A549 (cell line): ENCODE measurements around the gene FBXL5.

ENCODE experiments used
- CEBPB ChIP-seq, 2 experiments: fragments of >200 bp in 1 of 2; sonication (Bioruptor Twin) in 1 of 2; formaldehyde crosslinking in 1 of 2; IDR thresholded peaks; 2 replicates each; pipeline ENCODE4 v1.6.1; 2012 to 2016
- ZSCAN20 ChIP-seq: fragments of 250-450 bp; sonication (Bioruptor Pico); IDR thresholded peaks from 2 replicates; pipeline ENCODE4 v1.8.0; 2022; ENCODE audit warnings: mild to moderate bottlenecking, moderate library complexity
- TF ChIP-seq, protein P1 (sequence below): fragments of >200 bp; sonication (Bioruptor Twin); formaldehyde crosslinking; IDR thresholded peaks from 3 replicates; pipeline ENCODE4 v1.5.1; 2016
- TF ChIP-seq, protein P2 (sequence below): fragments of 150-350 bp; IDR thresholded peaks from 2 replicates; pipeline ENCODE4 v1.6.1; 2014; ENCODE audit warnings: low read depth, mild to moderate bottlenecking, low read length

DNA sequence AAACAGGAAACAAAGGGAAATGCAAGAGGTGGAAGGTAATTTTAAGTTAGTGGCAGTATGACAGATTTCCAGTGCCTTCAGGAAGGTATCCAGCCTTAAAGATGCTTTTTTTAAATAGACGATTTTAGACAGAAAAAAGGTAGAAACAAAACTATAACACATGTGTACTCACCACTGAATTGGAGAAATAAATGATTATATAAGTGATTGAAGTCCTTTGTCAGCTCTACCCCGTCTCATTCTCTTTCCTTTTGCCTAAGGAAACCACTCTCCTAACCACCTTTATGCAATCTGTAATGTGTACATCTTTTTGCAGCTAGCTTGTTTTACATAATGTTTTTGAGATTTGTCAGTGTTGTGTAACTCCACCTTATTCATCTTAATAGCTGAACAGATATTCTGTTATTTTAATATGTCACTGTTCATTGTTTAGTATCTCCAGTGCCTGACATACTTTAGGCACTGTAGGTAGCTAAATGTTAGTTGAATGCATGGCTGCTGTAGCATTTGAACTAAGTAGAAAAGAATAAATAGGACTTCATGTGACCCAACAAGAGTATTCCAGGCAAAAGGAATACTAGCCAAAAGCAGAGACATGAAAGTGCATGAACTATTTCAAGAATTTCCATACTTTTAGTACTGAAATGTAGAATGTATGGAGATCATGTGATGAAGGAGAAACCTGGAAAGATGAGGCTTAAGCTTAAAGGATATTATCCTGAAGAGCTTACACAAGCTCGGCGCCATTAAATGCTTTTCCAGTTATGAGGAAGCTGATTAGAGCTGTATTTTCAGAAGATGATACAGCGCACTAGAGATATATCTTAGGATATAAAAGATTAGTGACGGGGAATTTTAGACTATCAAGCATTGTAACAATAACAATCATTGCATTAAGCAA is 27.3 kb upstream of the FBXL5 start:
- TF ChIP-seq, protein P1, sequence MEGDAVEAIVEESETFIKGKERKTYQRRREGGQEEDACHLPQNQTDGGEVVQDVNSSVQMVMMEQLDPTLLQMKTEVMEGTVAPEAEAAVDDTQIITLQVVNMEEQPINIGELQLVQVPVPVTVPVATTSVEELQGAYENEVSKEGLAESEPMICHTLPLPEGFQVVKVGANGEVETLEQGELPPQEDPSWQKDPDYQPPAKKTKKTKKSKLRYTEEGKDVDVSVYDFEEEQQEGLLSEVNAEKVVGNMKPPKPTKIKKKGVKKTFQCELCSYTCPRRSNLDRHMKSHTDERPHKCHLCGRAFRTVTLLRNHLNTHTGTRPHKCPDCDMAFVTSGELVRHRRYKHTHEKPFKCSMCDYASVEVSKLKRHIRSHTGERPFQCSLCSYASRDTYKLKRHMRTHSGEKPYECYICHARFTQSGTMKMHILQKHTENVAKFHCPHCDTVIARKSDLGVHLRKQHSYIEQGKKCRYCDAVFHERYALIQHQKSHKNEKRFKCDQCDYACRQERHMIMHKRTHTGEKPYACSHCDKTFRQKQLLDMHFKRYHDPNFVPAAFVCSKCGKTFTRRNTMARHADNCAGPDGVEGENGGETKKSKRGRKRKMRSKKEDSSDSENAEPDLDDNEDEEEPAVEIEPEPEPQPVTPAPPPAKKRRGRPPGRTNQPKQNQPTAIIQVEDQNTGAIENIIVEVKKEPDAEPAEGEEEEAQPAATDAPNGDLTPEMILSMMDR = no peak
- TF ChIP-seq, protein P2, sequence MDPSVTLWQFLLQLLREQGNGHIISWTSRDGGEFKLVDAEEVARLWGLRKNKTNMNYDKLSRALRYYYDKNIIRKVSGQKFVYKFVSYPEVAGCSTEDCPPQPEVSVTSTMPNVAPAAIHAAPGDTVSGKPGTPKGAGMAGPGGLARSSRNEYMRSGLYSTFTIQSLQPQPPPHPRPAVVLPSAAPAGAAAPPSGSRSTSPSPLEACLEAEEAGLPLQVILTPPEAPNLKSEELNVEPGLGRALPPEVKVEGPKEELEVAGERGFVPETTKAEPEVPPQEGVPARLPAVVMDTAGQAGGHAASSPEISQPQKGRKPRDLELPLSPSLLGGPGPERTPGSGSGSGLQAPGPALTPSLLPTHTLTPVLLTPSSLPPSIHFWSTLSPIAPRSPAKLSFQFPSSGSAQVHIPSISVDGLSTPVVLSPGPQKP = no peak
- TF ChIP-seq ZSCAN20 (no peak), CEBPB (IDR thresholded peaks at IDR 0.05) (no peak)
